WTC11 (cell line): ENCODE results near the gene PPIH.

Experiments
- CREB1 ChIP-seq: sonication (generic); formaldehyde crosslinking; IDR thresholded peaks from 2 replicates; pipeline ENCODE4 v1.8.0; 2023; ENCODE audit warnings: mild to moderate bottlenecking, missing genetic modification reagents
- ESRRA ChIP-seq: sonication (generic); formaldehyde crosslinking; IDR thresholded peaks from 2 replicates; pipeline ENCODE4 v1.8.1; 2022; ENCODE audit warnings: mild to moderate bottlenecking, missing genetic modification reagents, borderline replicate concordance
- FOXJ3 ChIP-seq: sonication (generic); formaldehyde crosslinking; IDR thresholded peaks from 2 replicates; pipeline ENCODE4 v1.9.0; 2021; ENCODE audit warnings: missing genetic modification reagents, mild to moderate bottlenecking, borderline replicate concordance
- FOXP1 ChIP-seq: sonication (generic); formaldehyde crosslinking; IDR thresholded peaks from 2 replicates; pipeline ENCODE4 v1.8.0; 2022; ENCODE audit warnings: missing genetic modification reagents, mild to moderate bottlenecking, moderate library complexity, borderline replicate concordance
- KAT7 ChIP-seq: sonication (generic); formaldehyde crosslinking; IDR thresholded peaks from 2 replicates; pipeline ENCODE4 v1.8.1; 2023; ENCODE audit warnings: missing genetic modification reagents, mild to moderate bottlenecking, borderline replicate concordance
- NFYB ChIP-seq: sonication (generic); formaldehyde crosslinking; conservative IDR thresholded peaks from 2 replicates; pipeline ENCODE4 v1.8.0; 2022; ENCODE audit warnings: low read depth, missing genetic modification reagents
- SMAD4 ChIP-seq: sonication (generic); formaldehyde crosslinking; IDR thresholded peaks from 2 replicates; pipeline ENCODE4 v1.8.0; 2022; ENCODE audit warnings: mild to moderate bottlenecking, missing genetic modification reagents
- TF ChIP-seq, protein P1 (sequence below): fragments of 200-600 bp; IDR thresholded peaks from 2 replicates; pipeline ENCODE4 v1.8.0; 2022; ENCODE audit warnings: antibody characterized with exemption
- TF ChIP-seq, protein P2 (sequence below): sonication (generic); formaldehyde crosslinking; IDR thresholded peaks from 2 replicates; pipeline ENCODE4 v1.8.1; 2023; ENCODE audit warnings: mild to moderate bottlenecking, missing genetic modification reagents
- TF ChIP-seq, protein P3 (sequence below): fragments of 250-450 bp; sonication (Bioruptor Pico); IDR thresholded peaks from 2 replicates; pipeline ENCODE4 v2.1.2; 2022; ENCODE audit warnings: mild to moderate bottlenecking, moderate library complexity
- TF ChIP-seq, protein P4 (sequence below): sonication (generic); formaldehyde crosslinking; IDR thresholded peaks from 2 replicates; pipeline ENCODE4 v1.8.0; 2023; ENCODE audit warnings: missing genetic modification reagents
- TF ChIP-seq, protein P5 (sequence below): sonication (generic); formaldehyde crosslinking; IDR thresholded peaks from 2 replicates; pipeline ENCODE4 v1.8.1; 2022; ENCODE audit warnings: missing genetic modification reagents, borderline replicate concordance
- TF ChIP-seq, protein P6 (sequence below): sonication (generic); formaldehyde crosslinking; IDR thresholded peaks from 2 replicates; pipeline ENCODE4 v1.8.1; 2023; ENCODE audit warnings: mild to moderate bottlenecking, missing genetic modification reagents, moderate library complexity
- TF ChIP-seq, protein P7 (sequence below): sonication (generic); formaldehyde crosslinking; IDR thresholded peaks from 2 replicates; pipeline ENCODE4 v1.8.0; 2022; ENCODE audit warnings: mild to moderate bottlenecking, missing genetic modification reagents

DNA sequence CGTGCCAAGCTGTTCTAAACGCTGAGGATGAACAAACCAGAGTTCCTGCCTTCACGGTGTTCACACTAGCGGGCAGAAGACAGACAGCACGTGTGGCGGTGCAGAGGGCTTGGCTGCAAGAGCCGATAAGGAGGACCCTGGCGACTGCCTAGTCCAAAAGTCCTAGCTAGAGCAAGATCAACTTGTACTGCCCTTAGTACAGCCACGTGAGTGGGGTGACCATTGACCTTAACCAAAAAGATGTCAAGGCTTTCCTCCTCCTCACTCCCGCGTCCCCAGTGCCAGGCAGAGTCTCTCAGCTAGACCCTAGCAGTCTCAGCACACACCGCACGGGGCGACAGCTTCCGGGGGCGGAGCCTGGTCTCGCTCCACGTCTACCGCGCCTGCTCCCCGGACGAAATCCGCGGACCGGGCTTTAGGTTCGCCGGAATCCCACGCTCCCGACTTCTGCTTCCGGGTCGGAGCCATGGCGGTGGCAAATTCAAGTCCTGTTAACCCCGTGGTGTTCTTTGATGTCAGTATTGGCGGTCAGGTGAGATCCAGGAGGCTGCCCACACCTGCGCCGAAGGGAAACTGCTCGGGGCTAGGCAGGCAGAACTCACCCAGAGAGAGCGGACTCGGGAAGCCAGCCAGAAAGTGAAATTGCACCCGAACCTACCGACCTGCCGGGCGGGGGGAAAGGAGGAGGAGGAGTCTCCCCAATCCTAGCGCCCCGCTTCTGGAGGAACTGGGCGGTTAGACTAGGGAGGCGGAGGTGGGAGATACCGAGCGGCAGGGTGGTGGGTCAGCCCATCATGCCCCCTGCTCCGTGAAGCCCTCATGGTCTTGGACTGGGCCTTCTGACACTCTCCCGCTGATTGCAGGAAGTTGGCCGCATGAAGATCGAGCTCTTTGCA, at the start of gene PPIH:
- TF ChIP-seq FOXJ3 (CRISPR knock-in tag) (0 out of 2 replicates have a peak, but pooled peaks have one; percentile 38), FOXP1 (peak; percentile 95), SMAD4 (CRISPR knock-in tag) (no peak), KAT7 (no peak), NFYB (CRISPR knock-in tag) (no peak; the same call in 1 of the 2 replicates), ESRRA (CRISPR knock-in tag) (no peak), CREB1 (0 out of 2 replicates have a peak, but pooled peaks have one; percentile 25)
- TF ChIP-seq, protein P1, sequence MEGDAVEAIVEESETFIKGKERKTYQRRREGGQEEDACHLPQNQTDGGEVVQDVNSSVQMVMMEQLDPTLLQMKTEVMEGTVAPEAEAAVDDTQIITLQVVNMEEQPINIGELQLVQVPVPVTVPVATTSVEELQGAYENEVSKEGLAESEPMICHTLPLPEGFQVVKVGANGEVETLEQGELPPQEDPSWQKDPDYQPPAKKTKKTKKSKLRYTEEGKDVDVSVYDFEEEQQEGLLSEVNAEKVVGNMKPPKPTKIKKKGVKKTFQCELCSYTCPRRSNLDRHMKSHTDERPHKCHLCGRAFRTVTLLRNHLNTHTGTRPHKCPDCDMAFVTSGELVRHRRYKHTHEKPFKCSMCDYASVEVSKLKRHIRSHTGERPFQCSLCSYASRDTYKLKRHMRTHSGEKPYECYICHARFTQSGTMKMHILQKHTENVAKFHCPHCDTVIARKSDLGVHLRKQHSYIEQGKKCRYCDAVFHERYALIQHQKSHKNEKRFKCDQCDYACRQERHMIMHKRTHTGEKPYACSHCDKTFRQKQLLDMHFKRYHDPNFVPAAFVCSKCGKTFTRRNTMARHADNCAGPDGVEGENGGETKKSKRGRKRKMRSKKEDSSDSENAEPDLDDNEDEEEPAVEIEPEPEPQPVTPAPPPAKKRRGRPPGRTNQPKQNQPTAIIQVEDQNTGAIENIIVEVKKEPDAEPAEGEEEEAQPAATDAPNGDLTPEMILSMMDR, result no peak
- TF ChIP-seq, protein P2, sequence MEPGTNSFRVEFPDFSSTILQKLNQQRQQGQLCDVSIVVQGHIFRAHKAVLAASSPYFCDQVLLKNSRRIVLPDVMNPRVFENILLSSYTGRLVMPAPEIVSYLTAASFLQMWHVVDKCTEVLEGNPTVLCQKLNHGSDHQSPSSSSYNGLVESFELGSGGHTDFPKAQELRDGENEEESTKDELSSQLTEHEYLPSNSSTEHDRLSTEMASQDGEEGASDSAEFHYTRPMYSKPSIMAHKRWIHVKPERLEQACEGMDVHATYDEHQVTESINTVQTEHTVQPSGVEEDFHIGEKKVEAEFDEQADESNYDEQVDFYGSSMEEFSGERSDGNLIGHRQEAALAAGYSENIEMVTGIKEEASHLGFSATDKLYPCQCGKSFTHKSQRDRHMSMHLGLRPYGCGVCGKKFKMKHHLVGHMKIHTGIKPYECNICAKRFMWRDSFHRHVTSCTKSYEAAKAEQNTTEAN, result peak; percentile 81
- TF ChIP-seq, protein P3, sequence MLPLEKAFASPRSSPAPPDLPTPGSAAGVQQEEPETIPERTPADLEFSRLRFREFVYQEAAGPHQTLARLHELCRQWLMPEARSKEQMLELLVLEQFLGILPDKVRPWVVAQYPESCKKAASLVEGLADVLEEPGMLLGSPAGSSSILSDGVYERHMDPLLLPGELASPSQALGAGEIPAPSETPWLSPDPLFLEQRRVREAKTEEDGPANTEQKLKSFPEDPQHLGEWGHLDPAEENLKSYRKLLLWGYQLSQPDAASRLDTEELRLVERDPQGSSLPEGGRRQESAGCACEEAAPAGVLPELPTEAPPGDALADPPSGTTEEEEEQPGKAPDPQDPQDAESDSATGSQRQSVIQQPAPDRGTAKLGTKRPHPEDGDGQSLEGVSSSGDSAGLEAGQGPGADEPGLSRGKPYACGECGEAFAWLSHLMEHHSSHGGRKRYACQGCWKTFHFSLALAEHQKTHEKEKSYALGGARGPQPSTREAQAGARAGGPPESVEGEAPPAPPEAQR, result no peak
- TF ChIP-seq, protein P4, sequence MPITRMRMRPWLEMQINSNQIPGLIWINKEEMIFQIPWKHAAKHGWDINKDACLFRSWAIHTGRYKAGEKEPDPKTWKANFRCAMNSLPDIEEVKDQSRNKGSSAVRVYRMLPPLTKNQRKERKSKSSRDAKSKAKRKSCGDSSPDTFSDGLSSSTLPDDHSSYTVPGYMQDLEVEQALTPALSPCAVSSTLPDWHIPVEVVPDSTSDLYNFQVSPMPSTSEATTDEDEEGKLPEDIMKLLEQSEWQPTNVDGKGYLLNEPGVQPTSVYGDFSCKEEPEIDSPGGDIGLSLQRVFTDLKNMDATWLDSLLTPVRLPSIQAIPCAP (CRISPR knock-in tag), result peak; percentile 16; the same call in 1 of the 2 replicates
- TF ChIP-seq, protein P5, sequence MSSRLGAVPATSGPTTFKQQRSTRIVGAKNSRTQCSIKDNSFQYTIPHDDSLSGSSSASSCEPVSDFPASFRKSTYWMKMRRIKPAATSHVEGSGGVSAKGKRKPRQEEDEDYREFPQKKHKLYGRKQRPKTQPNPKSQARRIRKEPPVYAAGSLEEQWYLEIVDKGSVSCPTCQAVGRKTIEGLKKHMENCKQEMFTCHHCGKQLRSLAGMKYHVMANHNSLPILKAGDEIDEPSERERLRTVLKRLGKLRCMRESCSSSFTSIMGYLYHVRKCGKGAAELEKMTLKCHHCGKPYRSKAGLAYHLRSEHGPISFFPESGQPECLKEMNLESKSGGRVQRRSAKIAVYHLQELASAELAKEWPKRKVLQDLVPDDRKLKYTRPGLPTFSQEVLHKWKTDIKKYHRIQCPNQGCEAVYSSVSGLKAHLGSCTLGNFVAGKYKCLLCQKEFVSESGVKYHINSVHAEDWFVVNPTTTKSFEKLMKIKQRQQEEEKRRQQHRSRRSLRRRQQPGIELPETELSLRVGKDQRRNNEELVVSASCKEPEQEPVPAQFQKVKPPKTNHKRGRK, result no peak
- TF ChIP-seq, protein P6, sequence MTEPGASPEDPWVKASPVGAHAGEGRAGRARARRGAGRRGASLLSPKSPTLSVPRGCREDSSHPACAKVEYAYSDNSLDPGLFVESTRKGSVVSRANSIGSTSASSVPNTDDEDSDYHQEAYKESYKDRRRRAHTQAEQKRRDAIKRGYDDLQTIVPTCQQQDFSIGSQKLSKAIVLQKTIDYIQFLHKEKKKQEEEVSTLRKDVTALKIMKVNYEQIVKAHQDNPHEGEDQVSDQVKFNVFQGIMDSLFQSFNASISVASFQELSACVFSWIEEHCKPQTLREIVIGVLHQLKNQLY (CRISPR knock-in tag), result no peak
- TF ChIP-seq, protein P7, sequence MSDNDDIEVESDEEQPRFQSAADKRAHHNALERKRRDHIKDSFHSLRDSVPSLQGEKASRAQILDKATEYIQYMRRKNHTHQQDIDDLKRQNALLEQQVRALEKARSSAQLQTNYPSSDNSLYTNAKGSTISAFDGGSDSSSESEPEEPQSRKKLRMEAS (CRISPR knock-in tag), result peak; percentile 96
